HG02973 (cell line): Measurements from ENCODE around the gene SIRPA.

ENCODE experiments used
- ATAC-seq: cut with Tn5 transposase; IDR thresholded peaks from one replicate; pipeline ENCODE4 v1.9.1; 2021; ENCODE audit warnings: moderate library complexity; ENCODE audit not compliant: unreplicated experiment

The SIRPA gene

GRCh38 chr20:1887321-1887720, 7.9 kb upstream of the SIRPA start:
- no peak for ATAC-seq

DNA sequence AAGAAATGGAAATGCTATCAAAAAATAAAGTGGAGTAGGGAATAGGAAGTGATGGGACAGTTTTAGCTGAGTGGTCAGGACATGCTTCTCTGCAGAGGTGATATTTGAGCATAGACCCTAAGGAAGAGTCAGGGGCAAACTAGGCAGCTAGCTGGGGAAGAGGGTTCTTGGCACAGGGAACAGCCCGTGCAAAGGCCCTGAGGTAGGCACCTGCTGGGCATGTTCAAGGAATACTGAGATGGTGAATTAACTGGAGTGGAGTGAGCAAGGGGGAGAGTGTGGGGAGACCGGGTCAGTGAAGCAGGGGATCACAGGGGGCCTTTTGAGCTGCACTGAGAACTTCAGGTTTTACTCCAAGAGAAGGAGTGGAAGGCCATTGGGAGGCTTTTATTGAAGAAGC, 7.5 kb upstream of the SIRPA start:
- no peak for ATAC-seq

GRCh38 chr20:1888796-1889463, 6.3 kb upstream of the SIRPA start:
- no peak for ATAC-seq

DNA sequence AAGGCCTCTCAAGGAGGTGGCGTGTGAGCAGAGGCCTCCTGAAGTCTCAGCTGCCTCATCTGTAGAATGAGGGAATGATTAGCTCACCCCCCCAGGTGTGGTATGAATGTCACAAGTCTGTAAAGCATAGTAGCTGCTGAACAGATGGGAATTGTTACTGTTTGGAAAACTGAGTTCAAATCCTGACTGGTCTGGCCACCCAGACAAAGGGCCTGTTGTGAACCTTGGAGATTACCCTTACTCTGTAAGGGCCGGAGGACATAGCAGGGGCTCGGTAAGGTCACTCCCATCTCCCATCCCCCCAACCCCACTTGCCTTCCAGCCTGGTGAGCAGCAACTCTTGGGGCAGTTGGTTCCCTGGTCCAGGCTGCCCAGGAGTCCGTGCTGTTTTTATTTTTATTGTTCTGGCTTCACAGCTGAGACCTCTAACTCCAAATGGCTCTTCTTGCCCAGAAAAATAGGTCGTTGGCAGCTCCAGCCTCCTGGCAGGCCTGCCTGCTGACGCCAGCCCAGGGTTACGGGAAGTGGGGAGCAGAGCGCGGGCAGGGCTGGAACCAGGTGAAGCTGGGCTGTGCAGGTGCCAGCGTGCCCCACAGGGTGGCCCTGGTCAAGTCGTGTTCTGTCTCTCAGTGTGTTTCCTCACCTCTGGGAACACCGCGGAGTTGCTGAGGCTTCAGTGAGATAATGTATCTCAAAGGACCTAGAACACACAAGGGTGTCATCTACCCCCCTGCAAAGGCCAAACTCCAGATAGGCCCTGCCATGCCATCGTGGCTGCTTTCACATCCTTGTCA, 4.5 kb upstream of the SIRPA start:
- ATAC-seq: no peak

- no peak for ATAC-seq
Measured at GRCh38 chr20:1891263-1892118, 3.7 kb upstream of the SIRPA start.

DNA sequence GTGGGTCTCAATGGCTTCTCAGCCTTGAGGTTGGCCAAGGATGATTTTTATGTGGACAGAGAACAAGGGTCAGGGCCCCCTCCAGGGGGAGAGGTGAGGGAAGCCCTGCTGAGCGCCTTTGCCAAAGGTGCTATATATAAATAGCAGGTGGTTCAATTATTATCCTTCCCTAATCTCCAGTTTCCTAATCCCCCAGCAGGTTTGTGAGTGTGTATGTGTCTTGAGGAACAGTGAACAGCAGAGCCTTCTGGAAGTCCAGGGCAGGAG, 3.2 kb upstream of the SIRPA start:
- no peak for ATAC-seq

GRCh38 chr20:1893721-1894470, 1.3 kb upstream of the SIRPA start:
- ATAC-seq: no peak

- ATAC-seq: no peak
Measured at GRCh38 chr20:1894471-1894950, 696 bp upstream of the SIRPA start.

GRCh38 chr20:1895674-1896483, 672 bp downstream of the SIRPA start:
- ATAC-seq: no peak

DNA sequence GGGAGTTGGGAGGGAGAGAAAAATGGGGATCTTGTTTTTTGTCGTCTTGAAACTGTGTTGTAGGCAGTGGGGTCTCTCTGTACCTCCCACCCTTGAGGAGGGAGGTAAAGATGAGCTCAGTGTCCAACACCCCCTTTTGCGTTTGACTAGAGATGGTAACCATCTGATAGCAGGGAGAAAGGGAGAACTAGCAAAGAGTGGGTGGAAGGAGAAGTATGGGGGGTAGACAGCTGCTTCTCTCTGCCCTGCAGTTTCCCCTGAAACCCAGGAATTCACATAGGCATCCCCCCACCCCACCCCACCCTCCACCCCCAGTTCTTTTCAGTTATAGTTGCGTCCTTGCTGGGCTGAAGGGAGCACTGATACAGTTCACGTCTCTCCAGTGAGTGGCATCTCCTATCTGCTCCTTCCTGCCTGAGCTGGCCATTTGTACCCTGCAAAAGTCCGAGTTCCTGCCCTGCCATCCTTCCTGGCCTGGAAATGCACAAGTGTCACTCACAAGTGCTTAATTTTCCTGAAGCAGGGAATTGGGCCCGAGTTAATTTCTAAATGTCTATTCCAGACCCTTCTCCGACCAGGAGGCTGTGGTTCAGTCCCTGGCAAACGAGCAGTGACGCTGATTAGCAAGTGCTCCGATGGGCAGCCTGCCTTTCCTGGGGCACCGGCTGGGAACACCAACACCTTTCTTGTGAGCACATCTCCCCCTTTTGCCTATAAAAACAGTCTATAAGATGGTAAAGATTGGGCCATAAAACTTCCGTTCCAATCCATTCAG, 1.5 kb downstream of the SIRPA start:
- no peak for ATAC-seq

GRCh38 chr20:1897541-1897940, 2.3 kb downstream of the SIRPA start:
- no peak for ATAC-seq

GRCh38 chr20:1897965-1898464, 2.8 kb downstream of the SIRPA start:
- peak; percentile 46 for ATAC-seq

DNA sequence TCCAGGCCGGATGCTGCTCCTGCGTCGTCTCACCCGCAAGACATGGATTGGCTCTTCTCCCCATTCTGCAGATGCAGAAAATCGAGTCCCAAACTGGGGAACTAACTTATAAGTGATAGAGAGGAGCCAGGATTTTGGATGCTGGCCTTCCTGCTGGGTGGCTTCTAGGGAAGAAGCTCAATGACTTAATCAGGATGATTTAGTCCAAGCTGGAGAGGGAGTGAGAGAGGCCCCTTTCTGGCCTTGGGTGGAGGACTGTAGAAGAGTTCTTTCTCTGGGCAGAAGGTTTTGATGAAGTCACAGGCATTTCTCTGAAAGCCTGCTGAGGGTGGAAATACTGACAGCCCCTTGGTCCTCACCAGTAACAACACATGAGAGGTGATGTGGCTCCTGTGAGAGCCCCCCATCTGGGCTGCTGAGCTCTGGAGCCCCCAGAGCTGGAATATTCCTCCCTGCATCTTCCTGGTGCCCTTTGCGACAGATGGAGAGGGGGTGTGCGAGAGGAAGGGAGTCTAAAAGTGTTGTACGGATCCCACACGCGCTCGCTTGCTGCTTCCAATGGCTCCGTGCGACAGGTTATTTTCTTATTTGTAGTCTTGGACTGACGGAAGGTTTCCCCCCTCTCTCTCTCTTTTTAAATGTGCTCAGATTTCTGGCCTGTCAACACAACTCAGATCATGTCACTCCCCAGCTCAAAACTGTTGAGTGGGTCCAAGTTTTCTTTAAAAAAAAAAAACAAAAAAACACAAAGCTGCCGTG, 3.5 kb downstream of the SIRPA start:
- no peak for ATAC-seq

GRCh38 chr20:1899241-1899525, 4.0 kb downstream of the SIRPA start:
- ATAC-seq: no peak

DNA sequence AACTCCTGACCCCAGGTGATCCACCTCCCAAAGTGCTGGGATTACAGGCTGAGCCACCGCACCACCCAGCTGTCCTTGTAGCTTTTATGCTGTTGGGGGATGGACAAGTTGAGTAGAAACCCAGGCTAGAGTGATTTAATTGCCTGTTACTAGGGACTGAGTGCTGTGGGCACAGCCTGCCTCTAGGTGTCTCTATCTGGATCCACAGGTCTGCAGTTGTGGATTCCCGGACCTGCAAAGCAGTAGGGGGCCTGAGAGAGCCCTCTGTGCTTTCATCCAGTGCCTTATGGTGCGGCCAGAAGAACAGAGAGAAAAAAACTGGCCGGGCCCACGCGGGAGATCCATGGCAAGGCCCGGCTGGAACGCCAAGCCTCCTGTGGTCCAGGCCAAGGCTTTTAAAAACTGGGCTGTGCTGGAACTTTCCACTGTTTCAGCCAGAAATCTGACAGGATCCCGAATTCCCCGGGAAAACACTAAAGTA, 5.2 kb downstream of the SIRPA start:
- ATAC-seq: no peak

GRCh38 chr20:1901704-1902103, 6.5 kb downstream of the SIRPA start:
- ATAC-seq: no peak

- ATAC-seq: no peak
Measured at GRCh38 chr20:1902188-1902587, 7.0 kb downstream of the SIRPA start.

DNA sequence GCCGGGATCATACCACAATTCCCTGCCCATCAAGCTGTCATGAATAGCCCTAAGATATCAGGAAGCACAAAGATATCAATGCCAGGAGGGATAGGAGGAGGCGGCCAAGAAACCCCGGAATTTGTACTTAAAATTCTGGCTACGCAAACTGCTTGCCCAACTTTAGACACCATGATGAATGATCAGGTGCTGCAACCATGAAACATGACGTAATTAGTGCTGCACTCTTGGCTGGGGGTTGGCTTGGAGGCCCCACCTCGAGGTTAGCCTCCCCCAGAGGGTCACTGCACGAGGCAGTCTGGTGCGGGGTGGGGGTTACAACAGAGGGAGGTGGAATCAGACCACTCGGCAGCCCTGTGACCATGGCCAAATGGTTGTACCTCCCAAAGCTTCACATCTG, 8.9 kb downstream of the SIRPA start:
- ATAC-seq: no peak

GRCh38 chr20:1905009-1905408, 9.8 kb downstream of the SIRPA start:
- no peak for ATAC-seq
